ENCODE results near the gene THSD7B. TPM values are rescaled to one million over a fixed set of nuclear protein-coding genes. Genes with fewer than 3 reads are reported as not detected.

Gene THSD7B
- total and polyA plus RNA-seq, 2 of the 13 experiments (the other 11 are each of a cell fraction or from before 2014, with no cell fraction given): 0.02 TPM; not detected in 1

DNA sequence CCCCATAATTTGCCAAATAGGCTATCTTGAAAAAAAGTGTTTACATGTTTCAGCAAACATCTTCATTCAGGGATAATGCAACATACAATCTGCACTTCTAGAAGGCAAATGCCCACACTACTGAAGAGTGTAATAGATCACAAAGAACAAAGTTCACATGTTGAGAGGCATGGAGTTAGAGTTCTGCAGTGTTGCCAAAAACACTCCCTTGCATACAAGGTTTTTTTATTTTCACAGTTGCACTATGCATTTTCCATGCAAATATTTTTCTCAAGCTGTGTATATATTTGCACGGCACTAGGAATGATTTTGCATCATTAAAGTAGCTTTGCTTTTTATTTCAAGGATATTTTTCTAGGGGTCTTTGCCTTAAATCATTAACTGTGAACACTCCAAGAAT is 409.9 kb downstream of the THSD7B start:
- intact Hi-C loops (cut with micrococcal nuclease; ENCODE audit: unreplicated experiment): no loop called here
- FAIRE-seq: no peak
- CTCF ChIA-PET (ENCODE audit: low intra/inter-chr PET ratio, low total read pairs): no interaction called here

DNA sequence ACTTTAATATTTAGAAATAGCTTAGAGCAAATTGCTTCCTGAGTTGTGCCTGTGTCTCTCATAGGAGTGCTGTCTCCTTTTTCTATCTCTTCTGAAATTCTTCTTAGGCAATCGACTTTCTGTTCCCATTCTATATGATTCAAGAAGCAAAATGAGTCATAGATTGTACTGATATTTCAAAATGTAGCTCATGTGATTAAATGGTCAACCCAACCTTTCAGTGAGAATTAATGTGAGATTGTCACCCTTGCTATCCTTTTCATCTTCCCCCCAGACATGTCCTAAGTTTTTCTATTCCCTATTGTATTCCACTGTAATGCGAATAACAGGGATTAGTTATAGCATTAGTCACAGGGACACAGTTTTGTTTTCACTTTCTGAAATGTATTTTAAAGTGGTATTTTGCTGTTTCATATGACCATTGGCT is 413.6 kb downstream of the THSD7B start:
- no TSS peak for BruUV-seq (replicated peaks)
- WGBS (ENCODE audit: low lambda C conversion rate): 1% methylated on average over 2 of the region's 2 CpGs
- FAIRE-seq (no peak), DNase-seq (ENCODE audit: low spot score) (no peak), ATAC-seq (no peak)
- intact Hi-C loops (cut with micrococcal nuclease; ENCODE audit: unreplicated experiment) (no loop called here), in situ Hi-C loops (cut with HindIII; ENCODE audit: extremely low pct_ligation_motif_present, low pct_unique_long_range_greater_than_20kb) (no loop called here)
- no peaks in the 10 kb centered on the region for H3K27me3 ChIP-seq (ENCODE audit: control insufficient read depth in 1 of 2, insufficient read depth in 2 of 2, low read length in 2 of 2)
- no peak overlapping the region for H3K4me3 ChIP-seq (replicated peaks in 1 of 3; ENCODE audit: insufficient read depth in 1 of 3, low read depth in 2 of 3, low read length in 3 of 3)
- no peaks in the 10 kb centered on the region for H3K79me2 ChIP-seq (ENCODE audit: insufficient read depth, low read length)
- POLR2A ChIA-PET: no interaction called here
- no peaks in the 10 kb centered on the region for H4K20me1 ChIP-seq (ENCODE audit: insufficient read depth, low read length)
- CTCF ChIA-PET (ENCODE audit: low intra/inter-chr PET ratio, low total read pairs): no interaction called here
- H3K4me1 ChIP-seq (ENCODE audit: insufficient read depth, low read length): no peaks in the 10 kb centered on the region
- no peak overlapping the region for H3K4me2 ChIP-seq (ENCODE audit: low read depth, low read length)
- H3K36me3 ChIP-seq (replicated peaks in 1 of 2; ENCODE audit: control insufficient read depth in 1 of 2, insufficient read depth in 2 of 2, low read length in 2 of 2): no peaks in the 10 kb centered on the region
- no peaks in the 10 kb centered on the region for H3K9me3 ChIP-seq (ENCODE audit: low read length)
- no peak overlapping the region for H2AFZ ChIP-seq (ENCODE audit: low read length)
- H3K27ac ChIP-seq (ENCODE audit: extremely low read length, insufficient read depth, low read length): no peak overlapping the region
- no peak overlapping the region for H3K9ac ChIP-seq (ENCODE audit: insufficient read depth, low read depth, low read length)
- TF ChIP-seq ZNF530 (CRISPR knock-in tag; IDR thresholded peaks at IDR 0.05; ENCODE audit: low read depth) (no peak), ZNF615 (CRISPR knock-in tag; IDR thresholded peaks at IDR 0.05; ENCODE audit: borderline replicate concordance) (no peak), SRSF4 (IDR thresholded peaks at IDR 0.05; ENCODE audit: low read depth, low read length, poor library complexity, severe bottlenecking) (no peak), ZNF329 (CRISPR knock-in tag; IDR thresholded peaks at IDR 0.05; ENCODE audit: low read depth) (no peak), ERF (CRISPR knock-in tag; IDR thresholded peaks at IDR 0.05) (no peak), HNRNPUL1 (IDR thresholded peaks at IDR 0.05; ENCODE audit: low read depth, low read length) (no peak)
- TF ChIP-seq, protein P1, sequence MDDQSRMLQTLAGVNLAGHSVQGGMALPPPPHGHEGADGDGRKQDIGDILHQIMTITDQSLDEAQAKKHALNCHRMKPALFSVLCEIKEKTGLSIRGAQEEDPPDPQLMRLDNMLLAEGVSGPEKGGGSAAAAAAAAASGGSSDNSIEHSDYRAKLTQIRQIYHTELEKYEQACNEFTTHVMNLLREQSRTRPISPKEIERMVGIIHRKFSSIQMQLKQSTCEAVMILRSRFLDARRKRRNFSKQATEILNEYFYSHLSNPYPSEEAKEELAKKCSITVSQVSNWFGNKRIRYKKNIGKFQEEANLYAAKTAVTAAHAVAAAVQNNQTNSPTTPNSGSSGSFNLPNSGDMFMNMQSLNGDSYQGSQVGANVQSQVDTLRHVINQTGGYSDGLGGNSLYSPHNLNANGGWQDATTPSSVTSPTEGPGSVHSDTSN (CRISPR knock-in tag; IDR thresholded peaks at IDR 0.05; ENCODE audit: borderline replicate concordance): no peak
- TF ChIP-seq, protein P2, sequence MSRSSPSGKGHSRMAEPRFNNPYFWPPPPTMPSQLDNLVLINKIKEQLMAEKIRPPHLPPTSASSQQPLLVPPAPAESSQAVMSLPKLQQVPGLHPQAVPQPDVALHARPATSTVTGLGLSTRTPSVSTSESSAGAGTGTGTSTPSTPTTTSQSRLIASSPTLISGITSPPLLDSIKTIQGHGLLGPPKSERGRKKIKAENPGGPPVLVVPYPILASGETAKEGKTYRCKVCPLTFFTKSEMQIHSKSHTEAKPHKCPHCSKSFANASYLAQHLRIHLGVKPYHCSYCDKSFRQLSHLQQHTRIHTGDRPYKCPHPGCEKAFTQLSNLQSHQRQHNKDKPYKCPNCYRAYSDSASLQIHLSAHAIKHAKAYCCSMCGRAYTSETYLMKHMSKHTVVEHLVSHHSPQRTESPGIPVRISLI (CRISPR knock-in tag; IDR thresholded peaks at IDR 0.05; ENCODE audit: borderline replicate concordance): no peak
- TF ChIP-seq, protein P3, sequence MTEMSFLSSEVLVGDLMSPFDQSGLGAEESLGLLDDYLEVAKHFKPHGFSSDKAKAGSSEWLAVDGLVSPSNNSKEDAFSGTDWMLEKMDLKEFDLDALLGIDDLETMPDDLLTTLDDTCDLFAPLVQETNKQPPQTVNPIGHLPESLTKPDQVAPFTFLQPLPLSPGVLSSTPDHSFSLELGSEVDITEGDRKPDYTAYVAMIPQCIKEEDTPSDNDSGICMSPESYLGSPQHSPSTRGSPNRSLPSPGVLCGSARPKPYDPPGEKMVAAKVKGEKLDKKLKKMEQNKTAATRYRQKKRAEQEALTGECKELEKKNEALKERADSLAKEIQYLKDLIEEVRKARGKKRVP (CRISPR knock-in tag; IDR thresholded peaks at IDR 0.05): no peak

More for the DNA sequence above, 409.9 kb downstream of the THSD7B start:
- H3K36me3 ChIP-seq (replicated peaks in 1 of 2; ENCODE audit: control insufficient read depth in 1 of 2, insufficient read depth in 2 of 2, low read length in 2 of 2): no peaks in the 10 kb centered on the region
- in situ Hi-C loops (cut with HindIII; ENCODE audit: extremely low pct_ligation_motif_present, low pct_unique_long_range_greater_than_20kb): no loop called here
- H3K9me3 ChIP-seq (ENCODE audit: low read length): no peaks in the 10 kb centered on the region
- no peak overlapping the region for H2AFZ ChIP-seq (ENCODE audit: low read length)
- no peak overlapping the region for H3K4me3 ChIP-seq (replicated peaks in 1 of 3; ENCODE audit: insufficient read depth in 1 of 3, low read depth in 2 of 3, low read length in 3 of 3)
- H3K27me3 ChIP-seq (ENCODE audit: control insufficient read depth in 1 of 2, insufficient read depth in 2 of 2, low read length in 2 of 2): no peaks in the 10 kb centered on the region
- H4K20me1 ChIP-seq (ENCODE audit: insufficient read depth, low read length): no peaks in the 10 kb centered on the region
- WGBS (ENCODE audit: low lambda C conversion rate): 51% methylated on average over 1 of the region's 1 CpG
- DNase-seq (ENCODE audit: low spot score) (no peak), ATAC-seq (no peak)
- H3K4me2 ChIP-seq (ENCODE audit: low read depth, low read length): no peak overlapping the region
- POLR2A ChIA-PET: no interaction called here
- H3K9ac ChIP-seq (ENCODE audit: insufficient read depth, low read depth, low read length): no peak overlapping the region
- no peak overlapping the region for H3K27ac ChIP-seq (ENCODE audit: extremely low read length, insufficient read depth, low read length)
- TF ChIP-seq, protein P4, sequence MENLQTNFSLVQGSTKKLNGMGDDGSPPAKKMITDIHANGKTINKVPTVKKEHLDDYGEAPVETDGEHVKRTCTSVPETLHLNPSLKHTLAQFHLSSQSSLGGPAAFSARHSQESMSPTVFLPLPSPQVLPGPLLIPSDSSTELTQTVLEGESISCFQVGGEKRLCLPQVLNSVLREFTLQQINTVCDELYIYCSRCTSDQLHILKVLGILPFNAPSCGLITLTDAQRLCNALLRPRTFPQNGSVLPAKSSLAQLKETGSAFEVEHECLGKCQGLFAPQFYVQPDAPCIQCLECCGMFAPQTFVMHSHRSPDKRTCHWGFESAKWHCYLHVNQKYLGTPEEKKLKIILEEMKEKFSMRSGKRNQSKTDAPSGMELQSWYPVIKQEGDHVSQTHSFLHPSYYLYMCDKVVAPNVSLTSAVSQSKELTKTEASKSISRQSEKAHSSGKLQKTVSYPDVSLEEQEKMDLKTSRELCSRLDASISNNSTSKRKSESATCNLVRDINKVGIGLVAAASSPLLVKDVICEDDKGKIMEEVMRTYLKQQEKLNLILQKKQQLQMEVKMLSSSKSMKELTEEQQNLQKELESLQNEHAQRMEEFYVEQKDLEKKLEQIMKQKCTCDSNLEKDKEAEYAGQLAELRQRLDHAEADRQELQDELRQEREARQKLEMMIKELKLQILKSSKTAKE (CRISPR knock-in tag; IDR thresholded peaks at IDR 0.05; ENCODE audit: borderline replicate concordance): no peak
- TF ChIP-seq MEIS2 (CRISPR knock-in tag; IDR thresholded peaks at IDR 0.05): no peak
- no peak for TF ChIP-seq HDAC1 (CRISPR knock-in tag; IDR thresholded peaks at IDR 0.05)
- TF ChIP-seq CBX2 (IDR thresholded peaks at IDR 0.05; ENCODE audit: low read depth, low read length): no peak
- TF ChIP-seq CBX2 (CRISPR knock-in tag; IDR thresholded peaks at IDR 0.05; ENCODE audit: low read depth): no peak
- TF ChIP-seq MED1 (CRISPR knock-in tag; IDR thresholded peaks at IDR 0.05): no peak
- TF ChIP-seq RFX1 (IDR thresholded peaks at IDR 0.05): no peak
- no peak for TF ChIP-seq ZNF274 (CRISPR knock-in tag; IDR thresholded peaks at IDR 0.05)
- H3K79me2 ChIP-seq (ENCODE audit: insufficient read depth, low read length): no peaks in the 10 kb centered on the region
- H3K4me1 ChIP-seq (ENCODE audit: insufficient read depth, low read length): 0 out of 2 replicates have a peak, but pooled peaks cover 8% of the 10 kb centered on the region
- BruUV-seq (replicated peaks): no TSS peak

Measured in HepG2 (cell line).